RPMI7951 (cell line): ENCODE results near the gene TPRN. TPM values are rescaled to one million over a fixed set of nuclear protein-coding genes. Genes with fewer than 3 reads are reported as not detected.

ENCODE experiments used
- DNase-seq: peaks from one replicate; pipeline ENCODE4 v3.0.0-alpha.2; 2012; ENCODE audit warnings: low read depth
- total RNA-seq: library from RNA; depleted of rRNA; stranded (reverse); fragments of >200 nt; shearing (Covaris generic); gene quantifications from 2 replicates; pipeline ENCODE4 v1.2.3, GENCODE V29; 2014

Gene TPRN
- total RNA-seq, 1 experiment from 2014 or later, result 1.1 TPM

DNA sequence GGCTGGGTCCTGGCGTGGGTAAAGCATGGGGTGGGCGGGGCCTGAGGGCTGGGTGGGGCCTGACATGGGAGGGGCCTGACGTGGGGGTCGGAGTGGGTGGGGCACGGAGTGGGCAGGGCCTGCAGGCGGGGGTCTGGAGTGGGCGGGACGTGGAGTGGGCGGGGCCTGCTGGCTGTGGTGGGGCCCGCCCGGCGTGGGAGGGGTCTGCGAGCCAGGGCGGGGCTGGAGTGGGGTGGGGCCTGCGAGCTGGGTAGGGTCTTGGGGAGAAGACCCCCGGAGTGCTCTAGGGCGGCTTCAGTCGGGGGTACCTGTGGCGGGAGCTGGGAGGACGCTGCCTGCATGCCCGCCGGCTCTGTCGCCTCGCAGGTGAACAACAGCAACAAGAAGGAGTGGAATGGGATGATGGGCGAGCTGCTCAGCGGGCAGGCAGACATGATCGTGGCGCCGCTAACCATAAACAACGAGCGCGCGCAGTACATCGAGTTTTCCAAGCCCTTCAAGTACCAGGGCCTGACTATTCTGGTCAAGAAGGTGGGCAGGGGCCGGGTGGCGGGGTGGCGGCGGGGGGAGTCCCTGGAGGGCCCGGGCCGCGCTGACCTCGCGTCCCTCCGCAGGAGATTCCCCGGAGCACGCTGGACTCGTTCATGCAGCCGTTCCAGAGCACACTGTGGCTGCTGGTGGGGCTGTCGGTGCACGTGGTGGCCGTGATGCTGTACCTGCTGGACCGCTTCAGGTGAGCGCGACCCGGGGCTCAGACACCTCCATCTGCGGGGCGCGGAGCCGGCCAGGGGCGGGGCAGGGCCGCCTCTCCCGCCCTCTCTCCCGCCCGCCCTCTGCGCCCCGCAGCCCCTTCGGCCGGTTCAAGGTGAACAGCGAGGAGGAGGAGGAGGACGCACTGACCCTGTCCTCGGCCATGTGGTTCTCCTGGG lies 38.7 kb downstream of the TPRN start:
- DNase-seq, result no peak

DNA sequence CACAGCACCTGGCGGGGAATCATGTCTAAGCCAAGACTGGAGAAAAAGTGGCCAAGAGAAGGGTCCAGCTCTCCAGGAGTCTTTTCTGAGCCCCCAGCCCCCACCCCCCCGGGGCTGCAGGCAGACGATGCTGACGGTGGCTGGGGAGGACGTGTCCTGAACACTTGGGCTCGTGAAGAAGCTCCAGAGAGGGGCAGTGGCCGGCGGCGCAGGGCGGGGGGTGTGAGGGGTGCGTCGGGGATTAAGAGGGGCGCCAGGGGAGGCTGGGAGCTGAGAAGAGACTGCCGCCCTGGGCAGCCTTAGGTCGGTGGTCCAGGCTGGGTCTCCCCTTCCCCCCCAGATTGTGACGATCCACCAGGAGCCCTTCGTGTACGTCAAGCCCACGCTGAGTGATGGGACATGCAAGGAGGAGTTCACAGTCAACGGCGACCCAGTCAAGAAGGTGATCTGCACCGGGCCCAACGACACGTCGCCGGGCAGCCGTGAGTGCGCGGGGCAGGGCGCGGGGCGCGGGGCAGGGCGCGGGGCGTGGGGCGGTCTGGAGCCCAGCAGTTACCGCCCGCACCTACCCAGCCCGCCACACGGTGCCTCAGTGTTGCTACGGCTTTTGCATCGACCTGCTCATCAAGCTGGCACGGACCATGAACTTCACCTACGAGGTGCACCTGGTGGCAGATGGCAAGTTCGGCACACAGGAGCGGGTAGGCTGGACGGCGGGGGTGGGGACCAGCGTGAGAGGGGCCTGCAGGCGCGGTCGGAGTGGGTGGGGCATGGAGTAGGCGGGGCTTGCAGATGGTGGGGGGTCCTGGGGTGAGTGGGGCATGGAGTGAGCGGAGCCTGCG lies 39.6 kb downstream of the TPRN start:
- DNase-seq, result no peak

DNA sequence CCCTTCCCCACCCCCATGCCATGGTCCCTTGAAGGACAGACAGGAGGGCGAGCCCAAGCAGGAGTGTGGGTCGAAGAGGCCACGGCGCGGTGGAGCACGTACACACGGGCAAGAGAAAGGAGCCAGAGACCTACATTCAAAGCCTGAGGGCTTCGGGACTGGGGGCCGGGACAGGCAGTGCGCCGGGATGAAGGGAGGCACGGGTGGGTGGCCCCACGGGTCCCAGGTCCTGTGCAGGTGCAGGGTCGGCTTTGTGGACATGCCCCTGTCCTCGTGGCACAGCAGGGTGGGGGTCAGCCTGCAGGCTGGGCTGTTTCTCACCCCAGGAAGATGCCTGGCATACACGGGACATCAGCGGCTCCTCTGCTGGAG lies 40.5 kb downstream of the TPRN start:
- no peak for DNase-seq

DNA sequence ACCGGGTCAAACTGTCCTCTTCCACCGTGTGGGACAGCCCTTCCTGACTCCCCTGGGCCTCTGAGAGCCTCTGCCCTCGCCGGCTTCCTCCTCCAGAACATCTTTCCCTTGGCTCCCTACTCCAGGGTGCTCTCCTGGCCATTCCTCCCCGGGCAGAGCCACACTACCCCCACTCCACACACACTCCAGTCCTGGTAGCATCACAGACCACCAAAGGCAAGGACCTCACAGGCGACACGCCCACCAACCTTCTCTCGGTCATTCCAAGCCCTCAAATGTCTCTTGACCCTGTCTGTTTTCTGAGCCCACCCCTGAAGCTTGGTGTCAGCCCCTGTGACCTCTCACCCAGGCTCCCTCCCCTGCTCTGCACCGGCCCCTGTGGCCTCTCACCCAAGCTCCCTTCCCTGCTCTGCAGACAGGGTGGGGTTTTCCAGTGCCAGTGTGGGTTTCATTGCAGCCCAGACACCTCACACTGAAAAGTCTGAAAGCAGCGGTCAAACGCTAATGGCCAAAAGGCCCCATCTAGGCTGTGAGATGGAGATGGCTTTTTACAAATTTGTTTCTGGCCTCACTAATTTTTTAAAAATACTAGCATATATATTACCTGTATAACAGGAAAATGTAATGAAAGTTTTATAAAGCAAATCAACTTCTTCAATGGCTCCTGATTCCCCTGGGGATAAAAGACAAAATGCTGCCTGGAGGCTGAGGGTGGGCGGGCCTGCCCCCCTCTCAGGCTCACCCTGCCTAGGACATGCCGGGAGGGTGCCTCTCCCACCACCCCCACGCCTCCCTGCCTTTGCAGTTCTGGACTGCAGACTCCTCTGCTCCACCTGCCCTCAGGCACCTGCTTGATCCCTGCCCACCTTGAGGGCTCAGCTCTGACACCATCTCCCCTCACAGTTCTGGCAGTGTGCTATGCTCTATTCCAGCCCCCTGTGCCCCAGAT lies 41.2 kb downstream of the TPRN start:
- no peak for DNase-seq

DNA sequence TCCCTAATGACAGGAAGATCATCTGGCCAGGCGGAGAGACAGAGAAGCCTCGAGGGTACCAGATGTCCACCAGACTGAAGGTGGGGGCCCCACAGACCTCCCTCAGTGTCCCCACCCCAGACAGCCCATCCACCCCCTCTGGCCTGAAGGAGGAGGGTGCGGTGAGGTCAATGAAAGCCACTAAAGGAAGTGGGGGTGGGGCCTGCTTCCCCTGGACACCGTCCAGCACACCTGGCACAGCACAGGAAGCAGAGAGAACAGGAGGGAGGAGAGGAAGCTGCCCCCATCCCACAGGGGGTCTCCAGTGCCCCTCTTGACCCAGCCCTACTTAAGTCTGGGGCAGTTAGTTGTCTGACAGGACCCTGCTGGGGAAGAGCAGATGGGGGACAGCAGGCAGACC lies 41.9 kb downstream of the TPRN start:
- DNase-seq, result no peak

DNA sequence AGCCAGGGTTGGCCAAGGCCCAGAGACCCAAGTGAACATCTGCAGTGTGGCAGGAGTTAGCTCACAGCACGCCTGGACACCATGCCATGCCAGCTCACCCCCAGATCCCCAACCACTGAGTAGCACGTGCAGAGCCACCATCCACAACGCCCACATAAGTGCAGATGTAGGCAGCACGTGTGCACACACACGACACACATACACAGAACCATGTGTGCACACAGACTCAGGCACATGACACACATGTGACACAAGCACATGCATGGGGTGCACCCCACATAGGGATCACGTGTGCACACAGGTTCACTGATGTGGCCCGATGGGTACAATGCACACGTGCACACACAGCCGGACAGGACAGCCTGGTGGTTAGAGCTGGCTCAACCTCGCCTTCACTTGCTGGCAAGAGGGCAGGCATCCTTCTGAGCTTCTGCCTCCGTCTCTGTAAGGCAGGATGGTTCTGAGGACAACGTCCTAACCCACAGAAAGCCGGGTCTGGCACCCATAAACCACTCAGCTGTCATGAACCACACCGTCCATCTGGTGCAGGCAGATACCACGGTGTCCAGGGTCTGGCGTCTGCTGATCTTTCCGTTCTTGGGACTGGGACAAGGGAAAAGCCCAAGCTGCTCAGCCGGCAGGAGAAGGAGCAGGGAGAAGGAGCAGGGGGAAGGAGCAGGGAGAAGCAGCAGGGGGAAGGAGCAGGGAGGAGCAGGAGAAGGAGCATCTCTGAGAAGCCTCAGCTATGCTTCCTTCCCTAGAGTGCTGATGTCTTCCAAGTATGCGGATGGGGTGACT lies 42.7 kb downstream of the TPRN start:
- DNase-seq, result peak; percentile 23

DNA sequence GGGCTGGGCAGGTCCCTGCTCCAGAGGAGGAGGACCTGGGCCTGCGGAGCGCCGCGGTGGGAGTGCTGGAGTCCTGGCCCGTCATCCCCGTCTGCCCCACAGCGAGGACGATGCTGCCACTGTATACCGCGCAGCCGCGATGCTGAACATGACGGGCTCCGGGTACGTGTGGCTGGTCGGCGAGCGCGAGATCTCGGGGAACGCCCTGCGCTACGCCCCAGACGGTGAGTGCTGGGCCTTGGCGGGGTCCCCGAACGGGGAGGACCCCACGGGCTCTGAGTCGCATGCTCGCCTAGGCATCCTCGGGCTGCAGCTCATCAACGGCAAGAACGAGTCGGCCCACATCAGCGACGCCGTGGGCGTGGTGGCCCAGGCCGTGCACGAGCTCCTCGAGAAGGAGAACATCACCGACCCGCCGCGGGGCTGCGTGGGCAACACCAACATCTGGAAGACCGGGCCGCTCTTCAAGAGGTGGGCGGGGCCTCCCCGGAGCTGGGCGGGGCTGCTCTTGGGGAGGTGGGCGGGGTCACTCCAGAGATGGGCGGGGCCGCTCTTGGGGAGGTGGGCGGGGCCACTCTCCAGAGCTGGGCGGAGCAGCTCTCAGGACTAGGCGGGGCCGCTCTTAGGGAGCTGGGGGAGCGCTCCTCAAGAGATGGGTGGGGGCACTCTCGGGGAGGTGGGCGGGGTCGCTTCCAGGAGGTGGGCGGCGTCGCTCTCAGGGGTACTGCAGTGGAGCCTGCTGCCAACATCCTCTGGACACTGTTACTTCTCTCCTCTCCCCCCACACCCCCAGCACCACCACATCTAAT lies 43.8 kb downstream of the TPRN start:
- peak; percentile 26 for DNase-seq

DNA sequence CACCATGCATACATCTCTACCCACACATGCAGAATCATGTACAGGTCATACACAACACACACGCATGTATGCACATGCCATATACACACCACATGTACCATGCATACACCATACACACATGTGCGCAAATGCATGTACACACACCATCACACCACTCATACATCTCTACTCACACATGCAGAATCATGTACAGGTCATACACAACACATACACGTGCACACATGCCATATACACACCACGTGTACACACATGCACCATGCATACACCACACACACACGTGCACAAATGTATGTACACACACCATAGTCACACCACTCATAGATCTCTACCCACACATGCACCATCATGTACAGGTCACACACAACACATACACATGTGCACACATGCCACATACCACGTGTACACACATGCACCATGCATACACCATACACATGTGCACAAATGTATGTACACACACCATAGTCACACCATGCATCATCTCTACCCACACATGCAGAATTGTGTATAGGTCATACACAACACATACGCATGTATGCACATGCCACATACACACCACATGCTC lies 47.6 kb downstream of the TPRN start:
- no peak for DNase-seq

DNA sequence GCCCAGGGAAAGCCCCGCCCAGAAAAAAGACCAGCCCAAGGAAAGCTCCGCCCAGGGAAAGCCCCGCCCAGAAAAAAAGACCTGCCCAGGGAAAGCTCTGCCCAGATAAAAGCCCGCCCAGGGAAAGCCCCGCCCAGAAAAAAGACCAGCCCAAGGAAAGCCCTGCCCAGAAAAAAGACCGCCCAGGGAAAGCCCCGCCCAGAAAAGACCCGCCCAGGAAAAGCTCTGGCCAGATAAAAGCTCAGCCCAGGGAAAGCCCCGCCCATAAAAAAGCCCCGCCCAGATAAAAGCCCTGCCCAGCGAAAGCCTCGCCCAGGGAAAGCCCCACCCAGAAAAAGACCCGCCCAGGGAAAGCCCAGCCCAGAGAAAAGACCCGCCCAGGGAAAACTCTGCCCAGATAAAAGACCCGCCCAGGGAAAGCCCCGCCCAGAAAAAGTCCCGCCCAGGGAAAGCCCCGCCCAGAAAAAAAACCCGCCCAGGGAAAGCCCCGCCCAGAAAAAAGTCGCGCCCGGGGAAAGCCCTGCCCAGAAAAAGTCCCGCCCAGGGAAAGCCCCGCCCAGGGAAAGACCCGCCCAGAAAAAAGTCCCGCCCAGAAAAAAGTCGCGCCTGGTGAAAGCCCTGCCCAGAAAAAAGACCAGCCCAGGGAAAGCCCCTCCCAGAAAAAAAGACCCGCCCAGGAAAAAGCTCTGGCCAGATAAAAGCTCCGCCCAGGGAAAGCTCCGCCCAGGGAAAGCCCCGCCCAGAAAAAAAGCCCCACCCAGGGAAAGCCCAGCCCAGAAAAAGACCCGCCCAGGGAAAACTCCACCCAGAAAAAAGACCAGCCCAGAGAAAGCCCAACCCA lies 49.7 kb downstream of the TPRN start:
- peak; percentile 78 for DNase-seq

DNA sequence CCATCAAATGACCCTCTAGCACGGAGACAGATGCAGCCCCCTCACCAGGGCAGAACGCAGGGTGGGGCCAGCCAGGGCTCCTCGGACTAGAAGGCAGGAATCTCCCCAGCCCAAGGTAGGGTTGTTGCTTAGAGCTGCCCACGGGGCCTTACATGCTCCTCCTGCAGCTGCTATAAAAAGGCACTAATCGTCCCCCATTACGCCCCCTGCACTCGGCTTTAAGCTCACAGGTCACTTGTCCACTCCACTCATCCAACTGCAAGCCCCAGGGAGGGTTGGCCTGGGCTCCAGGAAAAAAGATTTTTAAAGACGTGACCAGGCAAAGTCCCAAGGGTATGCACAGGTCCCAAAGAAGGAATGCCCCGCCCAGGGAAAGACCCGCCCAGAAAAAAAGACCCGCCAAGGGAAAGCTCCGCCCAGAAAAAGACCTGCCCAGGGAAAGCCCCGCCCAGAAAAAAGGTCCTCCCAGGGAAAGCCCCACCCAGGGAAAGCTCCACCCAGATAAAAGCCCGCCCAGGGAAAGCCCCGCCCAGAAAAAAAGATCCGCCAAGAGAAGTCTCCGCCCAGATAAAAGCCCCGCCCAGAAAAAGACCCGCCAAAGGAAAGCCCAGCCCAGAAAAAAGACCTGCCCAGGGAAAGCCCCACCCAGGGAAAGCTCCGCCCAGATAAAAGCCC lies 50.5 kb downstream of the TPRN start:
- no peak for DNase-seq

DNA sequence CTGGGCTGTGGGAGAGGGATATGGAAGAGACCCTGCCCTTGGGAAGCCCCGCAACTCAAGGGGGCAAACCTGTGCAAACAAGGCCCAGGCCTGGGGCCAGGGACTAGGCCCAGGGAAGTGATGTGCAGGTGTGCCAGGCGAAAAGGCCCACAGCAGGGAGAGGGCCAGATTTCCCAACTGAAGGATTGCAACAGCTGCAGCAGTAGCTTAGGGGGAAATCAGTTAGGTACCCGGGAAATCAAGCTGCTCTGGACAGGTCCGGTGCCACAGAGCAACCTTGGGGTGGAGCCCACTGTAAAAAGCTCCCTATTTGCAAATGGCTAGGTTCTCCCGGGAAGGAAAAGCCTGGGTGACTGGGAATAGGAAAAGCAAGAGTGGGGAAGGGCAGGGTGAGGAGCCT lies 51.2 kb downstream of the TPRN start:
- DNase-seq, result no peak

DNA sequence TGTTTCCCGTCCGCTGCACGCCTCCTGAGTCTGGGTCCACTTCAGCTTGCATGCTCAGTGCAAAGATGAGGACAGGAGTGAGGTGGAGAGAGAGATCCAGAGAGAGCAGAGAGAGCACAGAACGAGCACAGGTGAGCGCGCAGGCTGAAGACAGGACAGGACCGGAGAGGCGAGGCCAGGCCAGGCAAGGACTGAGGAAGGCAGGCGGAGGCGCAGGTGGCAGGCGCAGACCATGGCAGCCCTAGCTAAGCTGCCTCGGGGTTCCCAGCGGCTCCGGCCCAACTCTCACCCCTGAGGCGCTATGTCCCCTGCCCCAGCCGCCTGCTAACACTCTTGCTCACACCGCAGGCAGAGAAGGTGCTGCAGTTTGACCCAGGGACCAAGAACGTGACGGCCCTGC lies 51.9 kb downstream of the TPRN start:
- no peak for DNase-seq

DNA sequence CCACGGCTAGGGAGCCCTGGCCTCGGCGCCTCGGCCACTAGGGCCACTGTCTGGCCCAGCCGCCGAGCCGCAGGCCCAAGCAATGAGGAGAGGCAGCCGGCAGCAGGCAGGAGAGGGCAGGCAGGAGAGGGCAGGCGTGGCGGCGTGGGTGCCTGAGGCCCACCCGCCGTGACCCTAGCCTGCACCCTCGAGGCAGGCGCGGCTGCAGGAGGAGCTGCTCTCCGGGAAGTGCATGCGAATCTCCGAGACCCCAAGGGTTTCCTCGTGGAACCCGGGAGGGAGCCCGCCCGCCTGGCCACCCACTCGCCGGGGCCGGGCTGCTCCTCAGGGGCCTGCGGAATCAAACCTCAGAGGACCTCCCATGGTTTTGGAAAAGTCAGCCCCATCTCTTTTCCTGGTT lies 52.3 kb downstream of the TPRN start:
- DNase-seq, result no peak

DNA sequence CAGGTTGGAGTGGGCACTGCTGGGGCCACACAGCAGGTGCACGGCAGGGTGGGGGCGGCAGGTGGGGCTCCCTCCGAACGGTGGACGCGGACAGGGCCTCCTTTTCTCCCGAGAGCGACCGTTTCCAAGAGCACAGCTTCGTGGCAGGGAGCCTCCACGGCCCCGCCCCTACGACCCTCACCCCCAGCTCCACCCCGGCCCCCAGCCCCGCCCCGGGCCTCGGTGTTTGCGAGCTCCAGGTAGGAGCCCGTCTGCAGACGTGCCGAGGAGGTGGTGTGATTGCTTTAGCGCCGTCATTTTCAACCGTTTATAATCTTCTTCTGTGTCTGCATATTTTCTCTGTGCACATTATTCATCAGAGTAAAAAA lies 52.8 kb downstream of the TPRN start:
- DNase-seq, result no peak

DNA sequence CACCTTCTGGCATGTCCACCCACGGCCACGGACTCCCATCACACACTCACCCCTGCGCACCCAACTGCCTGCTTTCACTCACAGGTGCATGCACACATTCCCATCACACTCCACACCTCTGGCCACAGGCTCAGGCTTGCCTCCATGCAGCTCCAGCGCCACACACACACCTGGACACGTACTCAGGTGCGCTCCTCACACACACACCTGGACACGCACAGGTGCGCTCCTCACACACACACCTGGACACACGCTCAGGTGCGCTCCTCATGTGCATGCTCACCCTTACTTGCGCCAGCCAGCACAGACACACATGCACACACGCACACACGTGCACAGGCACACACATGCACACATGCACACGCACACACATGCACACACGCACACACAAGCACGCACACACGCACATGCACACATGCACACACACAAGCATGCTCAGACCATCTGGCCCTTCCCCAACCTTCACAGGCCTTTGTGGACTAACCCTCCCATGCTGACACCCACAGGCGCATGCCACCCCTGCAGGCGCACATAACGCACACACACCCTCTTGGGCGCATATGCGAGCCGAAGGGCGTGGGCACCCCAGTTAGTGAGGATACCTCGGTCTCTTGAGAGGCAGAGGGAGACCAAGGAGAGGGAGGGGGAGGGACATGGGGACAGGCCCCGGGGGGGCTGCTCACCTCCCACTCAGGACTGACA lies 53.3 kb downstream of the TPRN start:
- DNase-seq, result no peak

DNA sequence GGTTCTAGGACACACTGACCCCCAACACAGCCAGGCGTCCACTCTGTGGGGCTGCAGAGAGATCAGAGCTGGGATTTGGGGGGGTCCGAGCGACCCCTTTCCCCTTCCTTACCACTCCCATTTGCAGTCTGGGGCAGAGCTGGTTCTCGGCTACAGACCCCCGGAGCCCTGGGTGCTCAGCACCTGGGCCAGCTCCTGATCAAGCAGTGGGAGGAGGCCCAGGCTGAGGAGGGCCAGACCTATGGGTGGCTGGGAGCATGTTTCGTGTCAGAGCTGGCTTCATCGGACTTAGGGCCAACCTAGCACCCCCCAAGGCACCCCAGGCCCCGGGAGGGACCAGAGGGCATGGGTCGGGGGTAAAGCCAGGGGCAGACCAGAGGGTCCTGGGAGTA lies 54.0 kb downstream of the TPRN start:
- DNase-seq, result no peak

DNA sequence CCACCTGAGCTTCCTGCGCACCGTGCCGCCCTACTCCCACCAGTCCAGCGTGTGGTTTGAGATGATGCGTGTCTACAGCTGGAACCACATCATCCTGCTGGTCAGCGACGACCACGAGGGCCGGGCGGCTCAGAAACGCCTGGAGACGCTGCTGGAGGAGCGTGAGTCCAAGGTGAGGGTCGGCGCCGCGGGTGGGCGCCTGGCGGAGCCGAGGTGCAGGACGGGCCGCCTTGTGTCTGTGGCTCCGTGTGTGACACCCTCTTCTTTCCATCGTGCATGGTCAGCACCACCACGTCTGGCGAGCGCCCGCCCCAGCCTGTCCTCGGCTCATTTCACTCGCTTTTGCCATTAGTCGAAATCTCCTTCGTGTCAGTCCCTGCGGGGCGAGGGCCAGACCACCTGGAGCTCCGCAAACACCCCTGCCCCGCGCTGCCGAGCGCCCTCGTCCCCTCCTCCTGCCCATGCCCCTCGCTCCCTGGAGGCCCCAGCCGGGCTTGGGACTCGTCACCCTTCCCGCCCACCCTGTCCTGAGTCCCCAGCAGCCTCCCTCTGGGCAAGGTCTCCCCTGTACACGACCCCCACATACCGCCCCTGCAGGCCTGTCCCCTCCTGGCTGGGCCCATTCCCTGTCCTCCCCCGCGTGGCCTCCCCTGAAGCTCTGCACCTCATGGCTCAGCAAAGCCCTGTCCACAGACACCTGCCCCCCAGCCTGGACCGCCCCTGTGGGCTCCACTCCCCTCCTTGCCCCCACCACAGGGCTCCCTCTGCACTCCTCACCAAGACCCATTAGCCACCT lies 54.6 kb downstream of the TPRN start:
- no peak for DNase-seq
